Head of caudate nucleus (tissue), 42 donors: ENCODE results near the gene ACTL8.

Experiments
- DNase-seq, 42 donors: peaks; one replicate each; pipeline versions ENCODE4 v3.0.0 to v3.0.0-alpha.2; 2020 to 2021; ENCODE audit warnings: mixed read lengths in 7 of 42
- intact Hi-C: fragments of 100-400 bp; cut with DNase I; formaldehyde crosslinking; loops from one replicate; pipeline ENCODE4 v1.15.0; 2022

Gene ACTL8, protein sequence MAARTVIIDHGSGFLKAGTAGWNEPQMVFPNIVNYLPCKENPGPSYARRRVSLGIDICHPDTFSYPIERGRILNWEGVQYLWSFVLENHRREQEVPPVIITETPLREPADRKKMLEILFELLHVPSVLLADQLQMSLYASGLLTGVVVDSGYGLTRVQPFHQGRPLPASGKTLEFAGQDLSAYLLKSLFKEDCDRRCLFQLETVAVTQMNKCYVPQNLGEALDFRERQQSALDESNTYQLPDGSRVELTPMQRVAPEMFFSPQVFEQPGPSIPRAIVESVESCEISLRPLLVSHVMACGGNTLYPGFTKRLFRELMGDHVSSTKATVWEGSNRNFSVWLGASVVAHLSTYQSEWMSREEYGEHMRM

DNA sequence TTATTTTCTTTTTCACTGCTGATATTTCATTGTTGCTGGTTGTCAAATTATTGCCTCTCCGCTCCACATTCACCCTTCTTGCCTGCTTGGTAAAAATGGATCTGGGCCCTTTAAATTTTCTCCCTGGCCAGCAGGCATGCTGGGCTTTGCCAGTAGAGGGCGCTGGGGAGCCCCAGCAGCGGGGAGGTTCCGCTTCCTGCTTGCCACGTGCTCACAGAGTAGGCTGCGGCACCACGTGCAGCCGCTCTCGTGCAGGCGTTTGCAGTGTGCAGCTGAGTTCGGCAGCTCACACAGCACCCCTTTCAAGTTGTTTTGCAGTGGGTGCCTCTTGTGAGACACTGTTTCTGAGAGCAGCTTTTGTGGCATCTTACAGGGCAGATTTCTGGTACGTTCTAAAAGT lies at the start of gene ACTL8:
ACTL8 (plus strand) TSS at position 214 of the 400 bp plus-strand sequence. CDS start 67,676 bp downstream, outside the sequence.
- intact Hi-C loops = no loop called here
- DNase-seq = no peak

DNA sequence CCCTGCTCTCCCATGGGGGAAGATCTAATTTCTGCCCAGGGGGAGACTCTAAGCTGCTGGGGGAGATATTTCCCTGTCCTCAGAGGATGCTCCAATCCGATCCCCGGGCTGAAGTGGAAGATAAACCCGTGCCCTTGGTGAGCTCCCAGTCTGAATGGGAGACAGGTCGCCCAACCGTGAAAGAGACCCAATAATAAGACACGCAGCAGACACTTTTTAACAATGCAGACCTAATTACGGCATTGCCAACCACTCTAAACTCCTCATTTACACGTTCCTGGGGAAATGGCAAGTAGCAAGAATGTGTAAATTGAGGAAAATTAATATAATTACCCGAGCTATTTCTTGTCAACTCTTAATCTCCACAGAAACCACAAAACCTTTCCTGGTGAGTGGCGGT lies 48.7 kb upstream of the ACTL8 start:
- intact Hi-C loops = no loop called here
- DNase-seq = no peak

DNA sequence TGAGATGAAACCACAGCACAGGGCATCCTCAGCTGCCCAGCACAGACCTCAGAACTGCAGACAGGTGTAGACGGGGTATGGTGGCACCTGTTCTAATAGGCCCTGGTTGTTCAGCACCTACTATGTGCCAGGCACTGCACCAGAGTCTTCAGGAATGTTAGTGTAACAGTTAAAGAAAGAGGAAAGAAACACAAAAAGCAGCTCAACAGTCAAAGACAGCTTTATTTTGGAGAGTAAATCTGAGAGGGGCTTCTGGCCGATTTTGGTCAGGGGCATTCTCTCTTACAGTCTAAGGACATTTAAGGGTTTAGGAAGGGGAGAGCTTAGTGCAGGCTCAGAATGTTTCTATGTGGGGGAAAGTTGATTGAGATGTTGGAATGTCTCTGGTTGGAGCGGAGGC lies 45.2 kb upstream of the ACTL8 start:
- intact Hi-C loops = no loop called here
- no peak for DNase-seq

DNA sequence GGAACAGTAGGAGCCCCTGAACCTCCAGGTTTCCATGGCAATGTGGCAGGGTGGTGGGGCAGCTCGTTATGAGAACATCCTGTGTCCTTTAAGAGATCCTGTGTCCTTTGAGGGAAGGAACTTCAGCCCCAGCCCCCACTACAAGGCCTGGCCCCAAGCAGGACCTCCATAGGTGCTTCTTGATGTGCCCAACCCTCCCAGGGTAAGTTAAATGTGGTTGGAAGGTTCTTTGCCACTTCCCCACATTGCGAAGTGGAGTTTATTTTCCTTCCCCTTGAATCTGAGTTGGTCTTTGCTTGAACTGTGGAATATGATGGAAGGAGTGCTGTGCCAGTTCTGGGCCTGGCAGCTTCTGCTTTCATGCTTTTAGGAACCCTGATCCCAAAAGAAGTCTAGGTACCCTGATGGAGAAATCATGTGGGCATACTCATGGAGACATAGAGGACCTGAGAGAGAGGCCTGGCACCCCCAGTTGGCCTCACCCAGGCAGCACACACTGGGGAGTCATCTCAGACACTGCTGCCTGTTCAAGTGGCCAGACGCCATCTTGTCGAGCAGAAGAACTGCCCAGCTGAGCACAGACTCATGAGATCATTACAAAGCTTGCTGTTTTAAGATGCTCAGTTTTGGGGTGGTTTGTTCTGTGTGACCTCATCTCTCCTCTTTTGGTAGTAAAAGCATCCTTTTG lies 44.1 kb upstream of the ACTL8 start:
- no peak for DNase-seq
- intact Hi-C loops = no loop called here

DNA sequence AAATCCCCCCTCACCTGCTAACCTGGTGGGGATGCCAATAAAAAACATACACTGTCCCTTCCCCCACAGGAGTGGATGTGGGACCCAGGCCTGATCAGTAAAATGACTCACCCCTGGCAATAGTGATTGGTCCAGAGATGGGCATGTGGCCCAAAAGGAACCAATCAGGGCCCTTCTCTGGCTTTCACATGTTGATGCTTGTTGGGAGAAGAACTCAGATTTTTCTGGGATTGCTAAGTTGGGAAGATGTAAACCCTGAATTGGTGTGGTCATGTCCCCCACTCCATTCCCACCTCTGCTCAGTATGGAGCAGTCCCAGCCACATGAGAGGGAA lies 43.6 kb upstream of the ACTL8 start:
- intact Hi-C loops = no loop called here
- DNase-seq = no peak

DNA sequence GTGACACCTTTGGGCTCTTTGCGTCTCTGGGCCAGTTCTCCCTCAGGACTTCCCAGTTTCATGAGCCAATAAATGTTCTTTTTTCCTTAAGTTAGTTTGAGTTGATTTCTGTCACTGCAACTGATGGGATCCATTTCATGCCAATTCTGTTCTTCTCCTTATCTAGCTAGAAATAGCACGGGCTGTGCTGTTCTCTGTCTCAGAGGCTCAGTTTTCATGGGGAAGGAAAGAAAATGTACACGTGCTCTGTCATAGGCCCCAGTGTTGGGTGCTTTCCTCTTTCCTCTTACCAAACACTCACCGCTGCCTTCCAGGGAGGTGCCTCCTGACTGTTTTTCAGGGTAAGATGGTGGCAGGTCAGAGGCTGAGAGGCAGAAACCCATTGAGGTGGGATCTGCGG lies 43.2 kb upstream of the ACTL8 start:
- peak in 2 of 42 donors; percentile 2 to 3 for DNase-seq
- intact Hi-C loops = no loop called here

DNA sequence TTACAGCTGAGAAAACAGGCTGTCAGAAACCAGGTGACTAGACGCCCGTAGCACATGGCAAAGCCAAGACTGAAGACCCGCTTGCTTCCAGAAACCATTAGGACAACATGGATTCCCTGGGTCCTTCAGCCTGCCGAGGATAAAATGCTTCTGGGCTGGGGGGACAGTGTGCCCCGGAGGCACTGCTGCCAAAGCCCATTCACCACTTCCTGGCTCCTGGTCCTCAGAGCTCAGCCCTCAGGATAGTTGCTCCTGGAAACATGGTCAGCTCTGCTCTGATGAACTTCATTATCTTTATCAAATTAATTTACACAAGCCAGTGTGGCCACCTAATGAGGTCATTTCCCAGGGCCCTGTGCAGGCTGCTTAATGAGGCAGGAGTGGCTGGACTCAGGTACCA lies 41.1 kb upstream of the ACTL8 start:
- intact Hi-C loops = no loop called here
- DNase-seq = no peak

DNA sequence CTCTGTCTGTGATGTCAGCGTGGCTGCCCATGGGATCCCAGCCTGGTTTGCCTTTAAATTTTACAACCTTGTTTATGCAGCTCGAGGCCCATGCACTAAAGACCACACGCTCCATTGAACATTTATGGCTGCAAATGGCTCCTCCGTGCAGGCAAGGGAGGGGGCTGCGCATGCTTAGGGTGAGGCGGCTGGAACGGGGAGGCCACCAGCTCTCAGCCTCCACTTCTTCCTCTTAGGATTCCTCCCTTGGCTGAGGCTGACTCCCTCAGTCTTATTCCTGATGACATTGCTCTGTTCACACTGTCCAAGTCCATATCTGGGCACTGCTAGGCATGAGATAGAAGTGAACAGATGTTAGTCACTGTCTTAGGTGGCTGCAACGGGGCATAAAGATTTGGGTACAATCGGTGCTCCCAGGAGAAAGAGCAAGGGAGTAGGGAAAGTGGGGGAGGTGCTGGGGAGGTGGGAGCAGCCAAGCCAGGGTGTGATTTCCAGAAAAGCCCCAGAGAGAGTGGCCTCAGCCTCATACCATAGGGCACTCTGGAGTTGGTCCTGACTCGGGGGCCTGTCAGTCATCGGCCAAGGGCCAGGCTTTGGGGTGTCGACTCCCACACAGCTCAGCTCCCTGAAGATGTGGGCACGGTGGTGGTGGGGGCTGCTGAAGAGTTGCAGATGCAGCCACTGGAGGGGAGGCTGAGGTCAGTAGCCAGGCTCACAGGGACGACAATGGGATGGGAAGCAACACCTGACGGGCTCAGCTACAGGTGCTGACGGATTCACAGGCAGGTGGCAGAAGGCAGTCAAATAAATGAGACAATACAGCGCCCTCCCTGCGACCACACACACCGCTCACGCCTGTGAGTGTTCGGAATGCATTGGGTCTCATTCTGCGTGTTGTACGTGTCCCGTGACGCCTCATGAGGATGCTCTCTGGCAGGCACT lies 37.3 kb upstream of the ACTL8 start:
- intact Hi-C loops = no loop called here
- no peak for DNase-seq

DNA sequence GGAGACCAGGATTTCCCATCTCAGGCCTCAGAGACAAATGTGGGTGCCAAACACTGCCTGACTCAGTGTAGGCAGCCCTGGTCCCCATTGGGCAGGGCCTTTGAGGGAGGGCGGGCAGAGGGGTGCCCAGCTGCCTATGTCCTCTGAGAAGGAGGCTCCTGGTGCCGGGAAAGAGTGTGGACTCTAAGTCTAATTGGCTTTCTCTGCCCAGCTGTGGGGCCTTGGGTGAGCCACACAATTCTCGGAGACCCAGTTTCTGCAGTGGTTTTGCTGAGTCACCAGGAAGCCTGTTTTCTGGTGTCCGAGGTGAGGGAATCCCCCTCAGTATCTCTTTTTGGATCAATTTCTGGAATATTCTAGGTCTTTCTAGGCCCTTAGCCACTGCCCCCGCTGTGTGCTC lies 35.3 kb upstream of the ACTL8 start:
- no peak for DNase-seq
- intact Hi-C loops = no loop called here

DNA sequence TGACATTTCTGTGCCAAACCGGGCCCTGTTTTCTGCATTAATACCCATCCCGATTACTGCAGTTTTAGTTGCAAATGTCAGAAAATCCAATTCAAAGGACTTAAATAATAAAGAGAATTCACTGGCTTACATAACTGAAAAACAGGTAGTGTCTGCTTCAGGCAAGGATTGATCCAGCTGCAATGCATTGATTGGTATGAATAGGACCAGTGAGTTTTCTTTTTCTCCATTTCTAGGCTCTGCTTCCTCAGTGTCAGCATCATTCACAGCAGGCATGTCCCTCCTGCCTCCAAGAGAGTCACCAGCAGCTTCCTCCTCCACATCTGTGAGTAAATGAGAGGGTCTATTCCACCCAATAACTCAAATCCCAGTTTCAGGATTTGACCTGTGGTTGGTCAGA lies 33.7 kb upstream of the ACTL8 start:
- intact Hi-C loops = no loop called here
- DNase-seq = no peak

DNA sequence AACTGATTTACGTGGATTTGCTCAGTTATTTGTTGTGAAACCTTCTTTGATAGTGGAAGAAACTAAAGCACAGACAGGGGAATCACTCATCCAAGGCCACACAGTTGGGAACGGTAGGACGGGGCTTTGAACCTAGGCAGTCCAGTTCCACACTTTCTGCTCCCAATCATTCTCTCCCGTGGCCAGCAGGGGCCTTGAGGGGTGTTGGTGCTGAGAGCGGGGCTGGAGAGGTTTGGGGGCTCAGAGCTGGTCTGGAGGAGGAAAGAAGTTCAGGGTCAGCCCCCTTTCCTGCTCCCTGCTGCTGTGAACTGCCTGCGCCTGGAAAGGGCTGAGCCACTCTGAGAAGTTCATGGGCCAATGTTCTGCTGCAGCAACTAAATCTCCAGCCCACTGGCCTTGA lies 31.4 kb upstream of the ACTL8 start:
- intact Hi-C loops = no loop called here
- no peak for DNase-seq

DNA sequence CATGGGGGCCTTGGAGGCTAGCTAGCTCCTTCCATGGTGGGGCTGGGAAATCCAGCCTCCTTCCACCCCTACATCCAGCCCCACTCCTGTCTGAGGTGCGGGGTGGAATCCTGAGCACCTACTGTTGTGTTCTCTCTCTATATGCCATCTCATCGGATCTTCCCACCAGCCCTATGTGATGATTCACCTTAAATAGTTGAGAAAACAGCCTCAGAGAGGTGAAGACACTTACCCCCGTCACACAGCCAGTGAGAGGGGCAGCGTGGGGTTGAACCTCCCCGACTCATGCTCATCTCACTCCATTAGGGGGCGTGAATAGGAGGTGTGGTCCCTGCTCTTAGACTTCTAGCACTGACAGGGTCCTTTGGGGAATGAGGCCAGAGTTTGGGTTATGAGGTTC lies 31.0 kb upstream of the ACTL8 start:
- intact Hi-C loops = no loop called here
- peak in 3 of 42 donors; percentile 8 to 50 (median 18) for DNase-seq

DNA sequence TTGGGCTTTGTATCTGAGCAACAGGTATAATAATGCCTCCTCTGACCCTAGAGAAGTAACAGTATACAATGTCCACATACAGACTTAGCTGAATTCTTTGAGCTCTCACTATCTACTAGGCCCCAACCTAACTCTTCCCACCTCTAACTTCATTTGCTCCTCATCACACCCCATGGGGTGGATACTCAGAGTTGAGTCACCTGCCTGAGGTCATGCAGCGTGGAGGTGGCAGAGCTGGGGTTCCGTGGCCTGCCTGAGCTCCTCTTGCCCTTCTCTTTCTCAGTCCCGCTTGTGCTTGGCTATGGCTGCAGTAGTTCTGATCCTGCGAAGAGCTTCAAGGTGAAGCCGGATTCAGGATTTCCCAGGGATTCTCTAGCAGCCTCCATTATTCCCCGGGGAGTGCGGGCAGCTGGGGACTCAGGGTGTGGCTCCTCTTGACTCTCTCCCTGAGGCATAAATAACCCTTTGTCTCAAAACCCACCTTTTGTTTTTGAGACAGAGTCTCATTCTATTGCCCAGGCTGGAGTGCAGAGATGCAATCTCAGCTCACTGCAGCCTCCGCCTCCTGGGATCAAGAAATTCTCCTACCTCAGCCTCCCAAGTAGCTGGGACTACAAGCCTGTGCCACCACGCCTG lies 29.9 kb upstream of the ACTL8 start:
- DNase-seq = no peak
- intact Hi-C loops = no loop called here

DNA sequence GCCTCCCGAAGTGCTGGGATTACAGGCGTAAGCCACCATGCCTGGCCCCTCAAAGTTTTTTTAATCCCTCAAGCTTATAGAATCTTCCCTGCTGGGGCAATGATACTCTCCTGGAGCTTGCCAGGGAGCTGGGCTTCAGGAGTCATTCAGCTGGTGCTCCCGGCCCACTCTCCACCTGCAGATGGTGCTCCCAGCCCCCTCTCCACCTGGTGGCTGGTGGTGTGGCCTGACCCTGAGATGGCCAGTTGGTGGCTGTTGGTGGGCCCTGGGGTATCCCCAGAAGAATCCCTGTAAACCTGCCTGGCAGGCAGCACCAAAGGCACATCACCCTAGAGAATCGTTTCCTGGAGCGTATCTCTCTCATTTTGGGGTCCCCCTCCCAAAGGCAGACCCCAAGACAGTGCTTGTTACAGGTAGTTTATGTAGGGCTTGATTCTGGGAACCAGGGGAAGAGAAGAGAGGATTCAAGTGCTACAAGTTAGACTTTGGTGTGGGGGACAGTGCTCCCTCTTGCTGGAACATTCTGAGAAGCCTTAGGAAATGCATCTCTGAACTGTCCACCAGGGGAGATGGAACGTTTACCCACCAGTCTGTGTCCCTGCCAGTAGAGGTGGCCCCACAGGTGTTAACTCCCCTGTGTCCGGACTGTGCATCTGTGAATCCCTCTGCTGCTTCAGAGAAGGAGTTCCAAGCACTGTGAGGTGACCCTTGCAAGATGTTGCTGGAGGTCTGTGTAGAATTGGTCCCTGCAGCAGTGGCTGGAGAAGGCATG lies 29.1 kb upstream of the ACTL8 start:
- intact Hi-C loops = no loop called here
- no peak for DNase-seq

DNA sequence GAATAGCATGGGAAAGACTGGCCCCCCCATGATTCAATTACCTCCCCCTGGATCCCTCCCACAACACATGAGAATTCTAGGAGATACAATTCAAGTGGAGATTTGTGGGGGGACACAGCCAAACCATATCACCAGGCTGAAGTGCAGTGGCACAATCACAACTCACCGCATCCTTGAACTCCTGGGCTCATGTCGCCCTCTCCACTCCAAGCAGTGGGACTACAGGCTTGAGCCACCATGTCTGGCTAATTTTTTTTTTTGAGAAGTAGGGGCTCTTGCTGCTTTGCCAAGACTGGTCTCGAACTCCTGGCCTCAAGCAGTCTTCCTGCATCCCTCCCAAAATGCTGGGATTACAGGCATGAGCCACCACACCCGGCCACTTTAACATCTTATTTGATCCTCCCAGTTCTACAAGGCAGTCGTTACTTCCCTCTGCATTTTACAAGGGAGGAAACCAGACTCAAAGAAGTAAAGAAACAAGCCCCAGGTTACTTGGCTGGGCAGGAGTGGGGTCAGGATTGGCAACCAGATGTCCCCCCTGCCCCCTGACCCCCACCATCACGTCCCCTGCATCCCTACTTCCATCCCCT lies 26.9 kb upstream of the ACTL8 start:
- DNase-seq = no peak
- intact Hi-C loops = no loop called here

DNA sequence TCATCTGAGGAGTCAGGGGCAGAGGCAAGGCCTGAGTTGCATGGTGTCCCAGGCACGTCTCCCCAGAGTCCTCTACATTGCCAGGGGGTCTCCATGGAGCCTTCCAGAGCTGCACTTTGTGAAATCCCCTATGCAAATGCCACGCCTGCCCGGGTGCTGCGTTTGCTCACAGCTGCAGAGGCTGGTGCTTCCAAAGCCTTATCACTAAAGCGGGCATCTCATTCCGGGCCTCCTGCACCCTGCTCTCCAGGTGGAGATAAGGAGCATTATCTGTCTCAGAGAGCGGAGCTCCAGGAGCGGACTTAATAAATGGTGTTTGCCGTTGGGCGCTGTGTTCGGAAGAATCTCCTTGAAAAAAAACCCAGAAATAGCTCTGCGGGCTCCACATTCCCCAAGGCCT lies 25.9 kb upstream of the ACTL8 start:
- no peak for DNase-seq
- intact Hi-C loops = no loop called here

DNA sequence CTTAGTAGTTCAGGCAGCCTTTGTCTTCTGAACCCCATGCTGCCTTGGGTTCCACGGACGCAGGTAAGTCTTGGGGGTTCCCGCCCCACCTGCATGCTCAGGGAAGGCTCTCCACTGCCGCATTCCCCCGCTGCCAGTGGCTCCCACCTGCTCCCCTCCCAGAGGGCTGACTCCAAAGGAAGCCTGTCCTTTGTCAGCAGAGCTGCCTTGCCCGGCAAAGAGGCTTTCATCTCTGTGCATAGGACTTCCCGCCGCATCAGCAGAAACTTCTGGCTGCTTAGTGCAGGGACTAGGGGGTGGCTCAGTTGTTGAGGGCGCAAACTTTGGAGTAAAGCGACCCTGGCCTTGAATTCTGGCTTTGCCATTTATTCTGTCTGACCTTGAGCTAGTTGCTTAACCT lies 25.2 kb upstream of the ACTL8 start:
- intact Hi-C loops = no loop called here
- no peak for DNase-seq

DNA sequence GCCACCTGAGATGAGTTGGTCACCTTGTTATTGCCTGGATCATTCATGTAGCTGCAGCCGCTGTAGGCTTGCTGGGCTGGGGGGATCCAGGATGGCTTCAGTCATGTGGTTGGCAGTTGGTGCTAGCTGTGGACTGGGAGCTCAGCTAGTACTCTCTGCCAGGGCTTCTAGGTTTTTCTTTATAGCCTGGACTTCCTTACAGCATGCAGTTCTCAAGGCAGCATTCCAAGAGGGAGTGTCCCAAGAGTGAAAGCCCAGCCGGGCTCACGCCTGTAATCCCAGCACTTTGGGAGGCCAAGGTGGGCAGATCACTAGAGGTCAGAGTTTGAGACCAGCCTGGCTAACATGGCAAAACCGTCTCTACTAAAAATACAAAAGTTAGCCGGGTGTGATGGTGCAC lies 23.7 kb upstream of the ACTL8 start:
- intact Hi-C loops = no loop called here
- DNase-seq = no peak
